Measurements from ENCODE around the gene ZNF638. TPM values are rescaled to one million over a fixed set of nuclear protein-coding genes. Genes with fewer than 3 reads are reported as not detected.

Gene ZNF638
- total and polyA plus RNA-seq, 5 donors, result 69.9 to 84.2 (median 76.2) TPM

- H3K27me3 ChIP-seq (ENCODE audit: control insufficient read depth, insufficient read depth), result no peaks in the 10 kb centered on the region
- no peak for ATAC-seq
- H3K27ac ChIP-seq (ENCODE audit: low read length), result no peak overlapping the region
- no peaks in the 10 kb centered on the region for H3K9me3 ChIP-seq (ENCODE audit: control insufficient read depth, low read length)
- intact Hi-C loops (cut with DNase I), result no loop called here
- whole genome bisulfite sequencing, result 83% methylated on average over 3 of the region's 3 CpGs
- no peak for DNase-seq
- peaks cover 2% of the 10 kb centered on the region for H3K4me1 ChIP-seq (ENCODE audit: control insufficient read depth, insufficient read depth, low read length)
- no peak overlapping the region for H3K4me3 ChIP-seq (ENCODE audit: low read length)
Measured at GRCh38 chr2:71360434-71360975, 28.9 kb downstream of the ZNF638 start.

GRCh38 chr2:71361631-71362030 is 30.0 kb downstream of the ZNF638 start:
- ATAC-seq (no peak), DNase-seq (no peak)
- Histone ChIP-seq H3K4me3 (ENCODE audit: low read length) (no peak overlapping the region), H3K4me1 (ENCODE audit: control insufficient read depth, insufficient read depth, low read length) (peaks cover 2% of the 10 kb centered on the region), H3K9me3 (ENCODE audit: control insufficient read depth, low read length) (no peaks in the 10 kb centered on the region), H3K27ac (ENCODE audit: low read length) (no peak overlapping the region), H3K27me3 (ENCODE audit: control insufficient read depth, insufficient read depth) (no peaks in the 10 kb centered on the region)
- intact Hi-C loops (cut with DNase I), result no loop called here
- WGBS, result 91% methylated on average over 3 of the region's 3 CpGs

- no peak overlapping the region for H3K4me3 ChIP-seq (ENCODE audit: low read length)
- no peak overlapping the region for H3K27ac ChIP-seq (ENCODE audit: low read length)
- ATAC-seq (no peak), DNase-seq (no peak)
- WGBS, result 62% methylated on average over 2 of the region's 2 CpGs
- no peaks in the 10 kb centered on the region for H3K9me3 ChIP-seq (ENCODE audit: control insufficient read depth, low read length)
- H3K27me3 ChIP-seq (ENCODE audit: control insufficient read depth, insufficient read depth), result no peaks in the 10 kb centered on the region
- intact Hi-C loops (cut with DNase I), result no loop called here
- peaks cover 2% of the 10 kb centered on the region for H3K4me1 ChIP-seq (ENCODE audit: control insufficient read depth, insufficient read depth, low read length)
Measured at GRCh38 chr2:71362447-71362846, 30.9 kb downstream of the ZNF638 start.

GRCh38 chr2:71370015-71370414 is 38.4 kb downstream of the ZNF638 start:
- H3K4me1 ChIP-seq (ENCODE audit: control insufficient read depth, insufficient read depth, low read length), result peaks cover 2% of the 10 kb centered on the region
- no peaks in the 10 kb centered on the region for H3K9me3 ChIP-seq (ENCODE audit: control insufficient read depth, low read length)
- H3K27me3 ChIP-seq (ENCODE audit: control insufficient read depth, insufficient read depth), result no peaks in the 10 kb centered on the region
- WGBS, result 92% methylated on average over 2 of the region's 2 CpGs
- no peak overlapping the region for H3K4me3 ChIP-seq (ENCODE audit: low read length)
- DNase-seq (no peak), ATAC-seq (no peak)
- intact Hi-C loops (cut with DNase I), result no loop called here
- H3K27ac ChIP-seq (ENCODE audit: low read length), result no peak overlapping the region

- WGBS, result 89% methylated on average over 1 of the region's 1 CpG
- Histone ChIP-seq H3K27me3 (ENCODE audit: control insufficient read depth, insufficient read depth) (no peaks in the 10 kb centered on the region), H3K4me1 (ENCODE audit: control insufficient read depth, insufficient read depth, low read length) (peaks cover 2% of the 10 kb centered on the region), H3K4me3 (ENCODE audit: low read length) (no peak overlapping the region), H3K9me3 (ENCODE audit: control insufficient read depth, low read length) (no peaks in the 10 kb centered on the region), H3K27ac (ENCODE audit: low read length) (no peak overlapping the region)
- ATAC-seq, result peak in 1 of 2 donors; percentile 26
- no peak for DNase-seq
- intact Hi-C loops (cut with DNase I), result no loop called here
Measured at GRCh38 chr2:71372042-71372441, 40.5 kb downstream of the ZNF638 start.

- no peaks in the 10 kb centered on the region for H3K27me3 ChIP-seq (ENCODE audit: control insufficient read depth, insufficient read depth)
- no peaks in the 10 kb centered on the region for H3K9me3 ChIP-seq (ENCODE audit: control insufficient read depth, low read length)
- no peak for DNase-seq
- intact Hi-C loops (cut with DNase I), result no loop called here
- 75% methylated on average over 4 of the region's 4 CpGs for WGBS
- no peak overlapping the region for H3K4me3 ChIP-seq (ENCODE audit: low read length)
- no peak overlapping the region for H3K27ac ChIP-seq (ENCODE audit: low read length)
- H3K4me1 ChIP-seq (ENCODE audit: control insufficient read depth, insufficient read depth, low read length), result no peaks in the 10 kb centered on the region
- peak in 1 of 2 donors; percentile 39 for ATAC-seq
Measured at GRCh38 chr2:71379086-71379485, 47.5 kb downstream of the ZNF638 start.

GRCh38 chr2:71380665-71381064 is 49.1 kb downstream of the ZNF638 start:
- no peak for DNase-seq
- H3K9me3 ChIP-seq (ENCODE audit: control insufficient read depth, low read length), result no peaks in the 10 kb centered on the region
- WGBS, result 84% methylated on average over 3 of the region's 3 CpGs
- H3K4me3 ChIP-seq (ENCODE audit: low read length), result no peak overlapping the region
- H3K27me3 ChIP-seq (ENCODE audit: control insufficient read depth, insufficient read depth), result no peaks in the 10 kb centered on the region
- no peak overlapping the region for H3K27ac ChIP-seq (ENCODE audit: low read length)
- intact Hi-C loops (cut with DNase I), result no loop called here
- H3K4me1 ChIP-seq (ENCODE audit: control insufficient read depth, insufficient read depth, low read length), result no peaks in the 10 kb centered on the region
- no peak for ATAC-seq

GRCh38 chr2:71385012-71385411 is 53.4 kb downstream of the ZNF638 start:
- no peak overlapping the region for H3K4me3 ChIP-seq (ENCODE audit: low read length)
- no peak for DNase-seq
- 7% methylated on average over 1 of the region's 1 CpG for WGBS
- ATAC-seq, result peak in 1 of 2 donors; percentile 46
- peaks cover 3% of the 10 kb centered on the region for H3K4me1 ChIP-seq (ENCODE audit: control insufficient read depth, insufficient read depth, low read length)
- H3K27me3 ChIP-seq (ENCODE audit: control insufficient read depth, insufficient read depth), result no peaks in the 10 kb centered on the region
- intact Hi-C loops (cut with DNase I), result no loop called here
- H3K9me3 ChIP-seq (ENCODE audit: control insufficient read depth, low read length), result no peaks in the 10 kb centered on the region
- H3K27ac ChIP-seq (ENCODE audit: low read length), result no peak overlapping the region

- no peak for ATAC-seq
- no peaks in the 10 kb centered on the region for H3K9me3 ChIP-seq (ENCODE audit: control insufficient read depth, low read length)
Measured at GRCh38 chr2:71388214-71388613, 56.6 kb downstream of the ZNF638 start.

GRCh38 chr2:71389384-71390072 is 57.9 kb downstream of the ZNF638 start:
- peak; percentile 42 to 44 for ATAC-seq
- intact Hi-C loops (cut with DNase I), result no loop called here

More at GRCh38 chr2:71388214-71388613, 56.6 kb downstream of the ZNF638 start:
- 95% methylated on average over 16 of the region's 16 CpGs for WGBS
- DNase-seq, result no peak
- no peaks in the 10 kb centered on the region for H3K27me3 ChIP-seq (ENCODE audit: control insufficient read depth, insufficient read depth)
- no peak overlapping the region for H3K4me3 ChIP-seq (ENCODE audit: low read length)
- peaks cover 3% of the 10 kb centered on the region for H3K4me1 ChIP-seq (ENCODE audit: control insufficient read depth, insufficient read depth, low read length)
- intact Hi-C loops (cut with DNase I), result no loop called here
- no peak overlapping the region for H3K27ac ChIP-seq (ENCODE audit: low read length)

GRCh38 chr2:71393216-71393615 is 61.6 kb downstream of the ZNF638 start:
- H3K4me1 ChIP-seq (ENCODE audit: control insufficient read depth, insufficient read depth, low read length), result peaks cover 3% of the 10 kb centered on the region
- H3K27ac ChIP-seq (ENCODE audit: low read length), result no peak overlapping the region
- no peaks in the 10 kb centered on the region for H3K27me3 ChIP-seq (ENCODE audit: control insufficient read depth, insufficient read depth)
- DNase-seq, result no peak
- H3K9me3 ChIP-seq (ENCODE audit: control insufficient read depth, low read length), result no peaks in the 10 kb centered on the region
- 93% methylated on average over 8 of the region's 8 CpGs for WGBS
- H3K4me3 ChIP-seq (ENCODE audit: low read length), result no peak overlapping the region
- no peak for ATAC-seq
- intact Hi-C loops (cut with DNase I), result no loop called here

More at GRCh38 chr2:71389384-71390072, 57.9 kb downstream of the ZNF638 start:
- Histone ChIP-seq H3K9me3 (ENCODE audit: control insufficient read depth, low read length) (no peaks in the 10 kb centered on the region), H3K27me3 (ENCODE audit: control insufficient read depth, insufficient read depth) (no peaks in the 10 kb centered on the region), H3K4me1 (ENCODE audit: control insufficient read depth, insufficient read depth, low read length) (peaks cover 3% of the 10 kb centered on the region), H3K27ac (ENCODE audit: low read length) (no peak overlapping the region), H3K4me3 (ENCODE audit: low read length) (no peak overlapping the region)
- DNase-seq, result no peak
- WGBS, result 66% methylated on average over 12 of the region's 12 CpGs

Measured in right cardiac atrium (tissue), 5 donors.